Bronchial epithelial cell (primary cell): Measurements from ENCODE around the gene AK5. TPM values are rescaled to one million over a fixed set of nuclear protein-coding genes. Genes with fewer than 3 reads are reported as not detected.

Source experiments
- DNase-seq: peaks from one replicate; pipeline ENCODE4 v3.0.0-alpha.2; 2010; ENCODE audit warnings: low read depth
- FAIRE-seq: peaks from 2 replicates; lab custom pipeline; 2011; peaks lifted over from hg19 to GRCh38; lab: Jason Lieb, UNC
- H3K27me3 ChIP-seq: 2 replicates; pipeline ENCODE4 v1.5.1; 2011; ENCODE audit warnings: low read length; ENCODE audit not compliant: control insufficient read depth, insufficient read depth
- H3K36me3 ChIP-seq: 2 replicates; pipeline ENCODE4 v1.5.1; 2011; ENCODE audit warnings: low read length; ENCODE audit not compliant: control insufficient read depth, insufficient read depth
- H3K4me3 ChIP-seq: 2 replicates; pipeline ENCODE4 v1.5.1; 2011; ENCODE audit warnings: mild to moderate bottlenecking, low read depth, low read length, control low read depth
- CTCF ChIP-seq: IDR thresholded peaks from 2 replicates; pipeline ENCODE4 v1.5.1; 2011; ENCODE audit warnings: mild to moderate bottlenecking, moderate library complexity, low read length, control low read depth, inconsistent platforms; ENCODE audit not compliant: insufficient read depth, severe bottlenecking
- total RNA-seq: library from RNA; depleted of rRNA; stranded (reverse); fragments of >200 nt; gene quantifications from 2 replicates; pipeline ENCODE4 v1.2.1, GENCODE V29; 2014

AK5 gene
- total RNA-seq, 1 donor from 2014 or later = not detected

GRCh38 chr1:77446841-77447555, 165.2 kb downstream of the AK5 start:
- Histone ChIP-seq H3K4me3 (no peak overlapping the region), H3K36me3 (no peaks in the 10 kb centered on the region), H3K27me3 (no peaks in the 10 kb centered on the region)
- FAIRE-seq (no peak), DNase-seq (peak; percentile 2)
- no peak for TF ChIP-seq CTCF

- Histone ChIP-seq H3K27me3 (no peaks in the 10 kb centered on the region), H3K36me3 (no peaks in the 10 kb centered on the region), H3K4me3 (no peak overlapping the region)
- TF ChIP-seq CTCF = no peak
- no peak for FAIRE-seq
- DNase-seq = no peak
These were observed 165.8 kb downstream of the AK5 start for GRCh38 chr1:77447669-77448068.

GRCh38 chr1:77459881-77460280, 178.1 kb downstream of the AK5 start:
- DNase-seq = peak; percentile 16
- no peak for TF ChIP-seq CTCF
- no peak for FAIRE-seq
- Histone ChIP-seq H3K4me3 (no peak overlapping the region), H3K36me3 (no peaks in the 10 kb centered on the region), H3K27me3 (no peaks in the 10 kb centered on the region)

GRCh38 chr1:77461691-77462090, 179.9 kb downstream of the AK5 start:
- no peak for TF ChIP-seq CTCF
- no peak for FAIRE-seq

GRCh38 chr1:77463216-77463615, 181.4 kb downstream of the AK5 start:
- no peak for DNase-seq
- FAIRE-seq = no peak
- TF ChIP-seq CTCF = no peak
- H3K36me3 ChIP-seq = no peaks in the 10 kb centered on the region
- no peaks in the 10 kb centered on the region for H3K27me3 ChIP-seq
- no peak overlapping the region for H3K4me3 ChIP-seq

More at GRCh38 chr1:77461691-77462090, 179.9 kb downstream of the AK5 start:
- DNase-seq = no peak
- H3K27me3 ChIP-seq = no peaks in the 10 kb centered on the region
- no peaks in the 10 kb centered on the region for H3K36me3 ChIP-seq
- H3K4me3 ChIP-seq = no peak overlapping the region

GRCh38 chr1:77465139-77465538, 183.3 kb downstream of the AK5 start:
- H3K4me3 ChIP-seq = no peak overlapping the region
- H3K27me3 ChIP-seq = no peaks in the 10 kb centered on the region
- DNase-seq (no peak), FAIRE-seq (no peak)
- TF ChIP-seq CTCF = no peak
- H3K36me3 ChIP-seq = no peaks in the 10 kb centered on the region
